Loucy (cell line): Measurements from ENCODE around the gene FAF1.

Experiments used
- EZH2phosphoT487 ChIP-seq: fragments of 200-600 bp; IDR thresholded peaks from 2 replicates; pipeline ENCODE4 v1.6.1; 2018; ENCODE audit warnings: antibody characterized with exemption, mild to moderate bottlenecking, moderate library complexity, borderline replicate concordance
- TF ChIP-seq, protein P1 (sequence below): fragments of 200-600 bp; sonication (generic); conservative IDR thresholded peaks from 2 replicates; pipeline ENCODE4 v1.5.1; 2014; ENCODE audit warnings: mild to moderate bottlenecking, antibody characterized with exemption, low read length

DNA sequence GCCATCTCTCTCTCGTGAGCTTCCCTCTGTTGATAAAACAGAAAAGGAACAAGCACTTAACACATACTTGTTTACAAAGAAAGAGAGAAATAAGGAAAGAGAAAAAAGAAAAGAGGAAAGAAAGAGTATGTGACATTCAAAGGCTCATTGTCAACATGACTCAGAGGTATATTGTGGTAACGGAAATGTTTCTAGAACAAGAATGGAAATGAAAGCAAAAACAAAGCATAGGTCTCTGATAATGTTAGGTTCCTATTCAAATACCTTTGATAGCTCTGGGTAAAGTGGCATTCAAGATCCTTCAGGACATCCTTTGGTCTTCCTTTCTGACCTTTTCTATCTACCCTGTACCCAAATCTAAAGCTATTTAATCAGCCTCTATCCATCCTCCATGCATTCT is 469.4 kb downstream of the FAF1 start:
- TF ChIP-seq, protein P1, sequence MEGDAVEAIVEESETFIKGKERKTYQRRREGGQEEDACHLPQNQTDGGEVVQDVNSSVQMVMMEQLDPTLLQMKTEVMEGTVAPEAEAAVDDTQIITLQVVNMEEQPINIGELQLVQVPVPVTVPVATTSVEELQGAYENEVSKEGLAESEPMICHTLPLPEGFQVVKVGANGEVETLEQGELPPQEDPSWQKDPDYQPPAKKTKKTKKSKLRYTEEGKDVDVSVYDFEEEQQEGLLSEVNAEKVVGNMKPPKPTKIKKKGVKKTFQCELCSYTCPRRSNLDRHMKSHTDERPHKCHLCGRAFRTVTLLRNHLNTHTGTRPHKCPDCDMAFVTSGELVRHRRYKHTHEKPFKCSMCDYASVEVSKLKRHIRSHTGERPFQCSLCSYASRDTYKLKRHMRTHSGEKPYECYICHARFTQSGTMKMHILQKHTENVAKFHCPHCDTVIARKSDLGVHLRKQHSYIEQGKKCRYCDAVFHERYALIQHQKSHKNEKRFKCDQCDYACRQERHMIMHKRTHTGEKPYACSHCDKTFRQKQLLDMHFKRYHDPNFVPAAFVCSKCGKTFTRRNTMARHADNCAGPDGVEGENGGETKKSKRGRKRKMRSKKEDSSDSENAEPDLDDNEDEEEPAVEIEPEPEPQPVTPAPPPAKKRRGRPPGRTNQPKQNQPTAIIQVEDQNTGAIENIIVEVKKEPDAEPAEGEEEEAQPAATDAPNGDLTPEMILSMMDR = no peak
- no peak for TF ChIP-seq EZH2phosphoT487
